K562 (cell line): Measurements from ENCODE around the gene FAM169A. TPM values are rescaled to one million over a fixed set of nuclear protein-coding genes. Genes with fewer than 3 reads are reported as not detected.

Source experiments
- ATAC-seq: fragments of 200-7000 bp; cut with Tn5 transposase; 3 replicates; pipeline ENCODE4 v1.9.1; 2020; ENCODE audit warnings: moderate library complexity
- BruUV-seq: library from RNA; stranded (reverse); fragments of 400-500 nt; replicated peaks from 2 replicates; lab custom pipeline; 2021; lab: Mats Ljungman, UMichigan
- CTCF ChIA-PET: fragments of 300-600 bp; formaldehyde crosslinking; extraction: SDS; loops from one replicate; lab custom pipeline; 2021; ENCODE audit warnings: low intra/inter-chr PET ratio; lab: Yijun Ruan, JAX
- POLR2A ChIA-PET: fragments of 300-600, 350-650 bp; sonication (Branson Sonifier 250); formaldehyde crosslinking; extraction: SDS; loops from one replicate; lab custom pipeline; 2021; ENCODE audit warnings: antibody characterized with exemption, inconsistent platforms; lab: Yijun Ruan, JAX
- DNase-seq, 4 experiments: peaks; one replicate each; pipeline versions ENCODE4 v3.0.0 to v3.0.0-alpha.2; 2011 to 2018; ENCODE audit warnings: low spot score in 3 of 4, mixed read lengths in 3 of 4; ENCODE audit errors: extremely low read depth in 1 of 4
- FAIRE-seq: peaks from 2 replicates; lab custom pipeline; 2011; peaks lifted over from hg19 to GRCh38; lab: Jason Lieb, UNC
- H2AFZ ChIP-seq: 2 replicates; pipeline ENCODE4 v1.6.0; 2011; ENCODE audit warnings: low read depth, low read length, control low read depth, inconsistent platforms
- H3K27ac ChIP-seq: fragments of 200-600 bp; 3 replicates; pipeline ENCODE4 v1.8.0; 2011; ENCODE audit warnings: low read depth, mild to moderate bottlenecking, control low read depth, inconsistent platforms, low read length, moderate library complexity, mixed read lengths; ENCODE audit errors: extremely low read depth
- H3K27me3 ChIP-seq, 2 experiments: fragments of 300-600 bp in 1 of 2; 2 replicates in 1 of 2; 3 replicates in 1 of 2; pipeline versions ENCODE4 v1.6.0 to v1.8.0; 2011; ENCODE audit warnings: inconsistent platforms in 2 of 2, low read length in 2 of 2, mild to moderate bottlenecking in 1 of 2, mixed read lengths in 1 of 2, moderate library complexity in 1 of 2; ENCODE audit not compliant: control insufficient read depth in 2 of 2, insufficient read depth in 2 of 2
- H3K36me3 ChIP-seq: fragments of 300-600 bp; 3 replicates; pipeline ENCODE4 v1.8.0; 2011; ENCODE audit warnings: mild to moderate bottlenecking, low read length, inconsistent platforms; ENCODE audit not compliant: control insufficient read depth, insufficient read depth
- H3K4me1 ChIP-seq, 2 experiments: fragments of 200-600 bp in 1 of 2; replicated peaks in 1 of 2; 2 replicates in 1 of 2; 3 replicates in 1 of 2; pipeline versions ENCODE4 v1.5.1 to v1.8.0; 2011; ENCODE audit warnings: inconsistent platforms in 2 of 2, low read length in 2 of 2, mild to moderate bottlenecking in 1 of 2, mixed read lengths in 1 of 2, moderate library complexity in 1 of 2; ENCODE audit not compliant: control insufficient read depth in 2 of 2, insufficient read depth in 2 of 2
- H3K4me2 ChIP-seq: 2 replicates; pipeline ENCODE4 v1.6.1; 2011; ENCODE audit warnings: low read length, control low read depth, inconsistent platforms, mixed read lengths; ENCODE audit not compliant: insufficient read depth
- H3K4me3 ChIP-seq: fragments of 200-600 bp; sonication (generic), shearing (Covaris generic); 2 replicates; pipeline ENCODE4 v1.5.1; 2016; ENCODE audit warnings: control low read depth, inconsistent platforms
- H3K79me2 ChIP-seq: fragments of 200-600 bp; 3 replicates; pipeline ENCODE4 v1.8.0; 2011; ENCODE audit warnings: low read length, inconsistent platforms; ENCODE audit not compliant: control insufficient read depth, insufficient read depth
- H3K9ac ChIP-seq, 2 experiments: 2 replicates each; pipeline versions ENCODE4 v1.6.0 to v1.6.1; 2011; ENCODE audit warnings: low read depth in 2 of 2, low read length in 2 of 2, control low read depth in 1 of 2, inconsistent platforms in 1 of 2, mild to moderate bottlenecking in 1 of 2, mixed read lengths in 1 of 2; ENCODE audit not compliant: insufficient read depth in 1 of 2
- H3K9me1 ChIP-seq: one replicate; pipeline ENCODE4 v1.6.0; 2011; ENCODE audit warnings: inconsistent platforms, mild to moderate bottlenecking, low read length, moderate library complexity; ENCODE audit not compliant: control insufficient read depth, insufficient read depth
- H3K9me3 ChIP-seq: replicated peaks from 2 replicates; pipeline ENCODE4 v1.5.1; 2011; ENCODE audit warnings: low read depth, low read length, inconsistent platforms; ENCODE audit not compliant: control insufficient read depth, insufficient read depth
- H4K20me1 ChIP-seq: replicated peaks from 2 replicates; pipeline ENCODE4 v1.6.1; 2011; ENCODE audit warnings: low read length, inconsistent platforms, mixed read lengths; ENCODE audit not compliant: control insufficient read depth, insufficient read depth
- CBX8 ChIP-seq: fragments of 200-600 bp; sonication (generic); IDR thresholded peaks from 2 replicates; pipeline ENCODE4 v1.6.1; 2012; ENCODE audit warnings: borderline replicate concordance, mixed run types, low read depth, mild to moderate bottlenecking, moderate library complexity, mixed read lengths, low read length, control low read depth, inconsistent platforms; ENCODE audit not compliant: poor library complexity, severe bottlenecking; ENCODE audit errors: extremely low read depth
- CTCF ChIP-seq, 3 experiments: IDR thresholded peaks in 2 of 3; conservative IDR thresholded peaks in 1 of 3; 2 replicates each; pipeline ENCODE4 v1.5.1; 2011 to 2012; ENCODE audit warnings: low read length in 3 of 3, mild to moderate bottlenecking in 3 of 3, control low read depth in 2 of 3, improper control_type of control experiment in 1 of 3, inconsistent platforms in 1 of 3, low read depth in 1 of 3, mixed read lengths in 1 of 3, moderate library complexity in 1 of 3; ENCODE audit not compliant: insufficient read depth in 2 of 3
- GTF2A2 ChIP-seq: IDR thresholded peaks from 2 replicates; pipeline ENCODE4 v1.6.1; 2016; ENCODE audit warnings: mild to moderate bottlenecking, missing genetic modification characterization, missing compliant biosample characterization
- WGBS: fragments of 100-300 bp; shearing (Covaris generic); methylation state at CpG from one replicate; pipeline ENCODE4 v1.1.6; 2016; ENCODE audit warnings: low coverage, mixed read lengths; ENCODE audit not compliant: insufficient coverage; ENCODE audit errors: missing lambda C conversion rate; 5-methylcytosine and 5-hydroxymethylcytosine counted together
- in situ Hi-C: fragments of 300-500 bp; cut with MboI; formaldehyde crosslinking; loops from 4 replicates; pipeline ENCODE4 v1.15.0; 2018; ENCODE audit warnings: inconsistent platforms, mixed read lengths
- intact Hi-C: fragments of 100-400 bp; cut with micrococcal nuclease; formaldehyde crosslinking; loops from 2 replicates; pipeline ENCODE4 v1.14.2; 2022
- polyA plus RNA-seq, 8 experiments: library from polyadenylated mRNA; depleted of rRNA in 4 of 8; stranded (reverse) in 5 of 8; unstranded in 3 of 8; fragments of >200 nt; fragmentation: Nextera tagmentation in 2 of 8; fragmentation: Illumina TruSeq in 1 of 8; extraction: Ambion mirVana in 2 of 8; extraction: Trizol in 1 of 8; gene quantifications; 2 replicates each; pipeline versions ENCODE4 v1.2.1 to v1.2.3, GENCODE V29; 2011 to 2014; ENCODE audit warnings: inconsistent platforms in 1 of 8, missing spikeins in 1 of 8
- total RNA-seq, 7 experiments: library from RNA; depleted of rRNA in 6 of 7; stranded (reverse); fragments of >200 nt in 6 of 7; fragmentation: Illumina TruSeq in 2 of 7; extraction: Trizol in 2 of 7; gene quantifications; 2 replicates each; pipeline versions ENCODE4 v1.2.1 to v1.2.3, GENCODE V29; 2011 to 2021; ENCODE audit warnings: low replicate concordance in 1 of 7

Gene FAM169A
- total and polyA plus RNA-seq, 9 of the 15 experiments (the other 6 are each of a cell fraction or from before 2014, with no cell fraction given) = 0.01 to 0.04 TPM; not detected in 7

DNA sequence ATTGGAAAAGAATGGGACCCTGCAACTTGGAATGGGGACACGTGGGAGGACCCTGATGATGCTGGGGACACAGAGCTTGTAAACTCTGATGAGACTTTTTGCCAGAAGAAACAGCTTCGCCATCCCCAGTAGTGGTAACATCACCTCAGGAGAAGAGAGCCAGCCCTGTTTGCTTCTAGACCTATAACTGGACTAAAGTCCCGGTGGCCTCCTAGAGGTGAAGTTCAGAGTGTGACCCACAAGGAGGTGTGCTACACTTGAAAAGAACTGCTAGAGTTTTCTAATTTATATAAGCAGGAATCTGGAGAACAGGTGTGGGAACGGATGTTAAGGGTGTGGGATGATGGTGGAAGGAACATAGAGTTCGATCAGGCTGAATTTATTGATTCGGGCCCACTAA, 79.3 kb downstream of the FAM169A start:
- H3K27me3 ChIP-seq = peaks cover 0 to 6% of the 10 kb centered on the region in 2 experiments; a peak in 2 of 5 replicates
- TF ChIP-seq CBX8 (no peak), GTF2A2 (no peak), CTCF (IDR thresholded peaks at IDR 0.05 in 2 of 3, conservative IDR thresholded peaks at IDR 0.05 in 1 of 3; ENCODE audit: insufficient read depth in 2 of 3, low read depth in 1 of 3, low read length in 3 of 3) (peak in 2 of 3 experiments; percentile 17 to 33; a peak in 3 of 6 replicates)
- H3K36me3 ChIP-seq = no peaks in the 10 kb centered on the region
- no peak; the same call in 2 of the 3 replicates for ATAC-seq
- H2AFZ ChIP-seq = no peak overlapping the region
- H3K4me1 ChIP-seq = no peaks in the 10 kb centered on the region
- H4K20me1 ChIP-seq = no peaks in the 10 kb centered on the region
- H3K27ac ChIP-seq = no peak overlapping the region
- ChIA-PET CTCF (no interaction called here), POLR2A (no interaction called here)
- FAIRE-seq = no peak
- no TSS peak for BruUV-seq
- no peaks in the 10 kb centered on the region for H3K79me2 ChIP-seq
- no peak overlapping the region for H3K9ac ChIP-seq
- 0% methylated on average over 6 of the region's 6 CpGs for WGBS
- H3K9me1 ChIP-seq = no peaks in the 10 kb centered on the region
- H3K4me3 ChIP-seq = no peak overlapping the region
- intact Hi-C loops = no loop called here
- no peak for DNase-seq
- H3K9me3 ChIP-seq = no peaks in the 10 kb centered on the region
- no peak overlapping the region for H3K4me2 ChIP-seq
- in situ Hi-C loops = no loop called here
